AG04450 (cell line): ENCODE results near the gene MYPN. TPM values are rescaled to one million over a fixed set of nuclear protein-coding genes. Genes with fewer than 3 reads are reported as not detected.
"Not testable (repeated sequence)": the region's sequence is repeated elsewhere in the genome, so short reads cannot be mapped to it uniquely, and the experiment has no call there.

ENCODE experiments used
- CTCF ChIA-PET: fragments of 300-600, 350-600 bp; formaldehyde crosslinking; extraction: SDS; loops from one replicate; lab custom pipeline; 2022; ENCODE audit warnings: antibody characterized with exemption, inconsistent platforms; lab: Charles Lee
- POLR2A ChIA-PET: fragments of 350-600 bp; formaldehyde crosslinking; extraction: SDS; loops from one replicate; lab custom pipeline; 2021; ENCODE audit warnings: antibody characterized with exemption, inconsistent platforms; lab: Yijun Ruan, JAX
- DNase-seq: peaks from one replicate; pipeline ENCODE4 v3.0.0-alpha.2; 2011; ENCODE audit warnings: low read depth, low spot score
- H3K27ac ChIP-seq: one replicate; pipeline ENCODE4 v1.5.1; 2012; ENCODE audit warnings: low read depth, low read length, control low read depth
- H3K27me3 ChIP-seq: one replicate; pipeline ENCODE4 v1.6.0; 2012; ENCODE audit warnings: low read length; ENCODE audit not compliant: control insufficient read depth, insufficient read depth
- H3K4me3 ChIP-seq: 2 replicates; pipeline ENCODE4 v1.5.1; 2011; ENCODE audit warnings: mild to moderate bottlenecking, low read depth, low read length, control low read depth
- H3K9me3 ChIP-seq: 2 replicates; pipeline ENCODE4 v1.5.1; 2012; ENCODE audit warnings: low read length; ENCODE audit not compliant: control insufficient read depth, insufficient read depth
- CTCF ChIP-seq: IDR thresholded peaks from 2 replicates; pipeline ENCODE4 v1.5.1; 2011; ENCODE audit warnings: low read depth, low read length, control low read depth, inconsistent platforms
- polyA plus RNA-seq: library from polyadenylated mRNA; depleted of rRNA; stranded (reverse); fragments of >200 nt; gene quantifications from 2 replicates; pipeline ENCODE4 v1.2.3, GENCODE V29; 2011

MYPN gene
- polyA plus RNA-seq, 1 experiment = 2.9 TPM

GRCh38 chr10:68156373-68157185 is 47.3 kb downstream of the MYPN start:
- ChIA-PET POLR2A (interaction anchor here (1.3 kb wide), 1 partner anchor 69 kb away, joined by 3 read pairs; no protein-coding TSS in a partner anchor), CTCF (interaction anchor here (0.6 to 7.7 kb wide), 41 partner anchors 9 to 460 kb away, joined by 3 to 197 read pairs (median 5); partner anchors contain the start of genes DNAJC12 and MYPN)
- H3K27me3 ChIP-seq = no peaks in the 10 kb centered on the region
- H3K4me3 ChIP-seq = no peak overlapping the region
- TF ChIP-seq CTCF = peak; percentile 81
- no peak overlapping the region for H3K27ac ChIP-seq
- H3K9me3 ChIP-seq = no peaks in the 10 kb centered on the region
- DNase-seq = no peak

DNA sequence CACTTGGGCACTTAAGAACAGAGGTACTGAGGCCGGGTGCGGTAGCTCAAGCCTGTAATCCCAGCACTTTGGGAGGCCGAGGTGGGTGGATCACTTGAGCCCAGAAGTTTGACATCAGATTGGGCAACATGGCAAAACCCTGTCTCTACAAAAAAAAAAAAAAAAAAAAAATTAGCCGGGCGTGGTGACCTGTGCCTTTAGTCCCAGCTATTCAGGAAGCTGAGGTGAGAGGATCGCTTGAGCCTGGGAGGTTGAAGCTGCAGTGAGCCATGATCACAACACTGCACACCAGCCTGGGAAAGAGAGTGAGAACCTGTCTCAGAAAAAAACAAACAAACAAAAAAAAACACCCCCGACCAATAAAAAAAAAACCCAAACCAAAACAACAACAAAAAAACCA is 48.2 kb downstream of the MYPN start:
- H3K9me3 ChIP-seq, POLR2A ChIA-PET, DNase-seq, H3K27ac ChIP-seq, H3K4me3 ChIP-seq, H3K27me3 ChIP-seq: not testable (repeated sequence)
- CTCF ChIA-PET = interaction anchor here (0.6 to 7.7 kb wide), 23 partner anchors 9 to 302 kb away, joined by 3 to 197 read pairs (median 5); no protein-coding TSS in a partner anchor

DNA sequence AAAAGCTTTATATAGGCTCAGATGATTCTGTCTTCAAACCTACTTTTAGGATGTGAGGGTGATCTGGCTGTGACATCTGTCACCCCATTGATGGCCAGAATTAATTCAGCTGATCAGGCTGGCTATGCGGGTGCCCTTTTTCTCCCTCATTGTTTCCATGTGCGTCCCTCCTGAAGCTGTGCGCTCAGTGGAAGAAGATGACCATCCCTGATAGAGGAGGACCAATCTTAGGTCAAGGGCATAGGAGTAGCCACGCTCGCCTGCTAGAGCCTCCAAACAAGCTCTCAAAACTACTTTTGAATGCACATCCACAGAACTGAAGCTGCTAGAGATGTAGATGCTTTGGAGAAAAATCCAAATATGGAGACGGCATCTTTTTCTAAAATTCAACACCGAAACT is 48.7 kb downstream of the MYPN start:
- Histone ChIP-seq H3K27ac (no peak overlapping the region), H3K9me3 (no peaks in the 10 kb centered on the region), H3K4me3 (no peak overlapping the region), H3K27me3 (no peaks in the 10 kb centered on the region)
- TF ChIP-seq CTCF = no peak
- ChIA-PET CTCF (interaction anchor here (0.6 to 7.7 kb wide), 13 partner anchors 8 to 302 kb away, joined by 3 to 197 read pairs (median 5); no protein-coding TSS in a partner anchor), POLR2A (no interaction called here)
- DNase-seq = no peak

- Histone ChIP-seq H3K27me3 (no peaks in the 10 kb centered on the region), H3K9me3 (no peaks in the 10 kb centered on the region), H3K27ac (no peak overlapping the region), H3K4me3 (no peak overlapping the region)
- no peak for DNase-seq
- CTCF ChIA-PET = no interaction called here
- POLR2A ChIA-PET = no interaction called here
- TF ChIP-seq CTCF = no peak
These were observed 54.4 kb downstream of the MYPN start for GRCh38 chr10:68163735-68164134.

DNA sequence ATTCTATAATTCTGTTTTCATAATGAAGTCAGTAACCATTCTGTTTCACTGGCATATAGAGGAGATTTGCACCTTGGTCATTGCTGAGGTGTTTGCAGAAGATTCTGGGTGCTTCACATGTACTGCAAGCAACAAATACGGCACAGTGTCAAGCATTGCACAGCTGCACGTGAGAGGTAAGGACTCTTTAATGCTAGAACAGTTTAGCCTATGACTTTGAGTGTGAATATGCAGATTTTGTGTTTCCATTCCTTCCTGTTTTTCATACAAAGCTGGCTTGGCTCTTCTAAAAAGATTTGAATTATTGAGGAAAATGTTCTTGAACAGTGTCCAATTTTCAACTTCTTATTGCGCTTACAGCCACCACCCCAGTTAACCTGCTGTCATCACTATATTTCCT is 56.4 kb downstream of the MYPN start:
- Histone ChIP-seq H3K27me3 (no peaks in the 10 kb centered on the region), H3K27ac (no peak overlapping the region), H3K9me3 (no peaks in the 10 kb centered on the region), H3K4me3 (no peak overlapping the region)
- no peak for TF ChIP-seq CTCF
- ChIA-PET POLR2A (no interaction called here), CTCF (interaction anchor here (0.8 to 3.8 kb wide), 2 partner anchors 9 to 83 kb away, joined by 3 to 34 read pairs; no protein-coding TSS in a partner anchor)
- no peak for DNase-seq
